Mononuclear cell (primary cell): ENCODE measurements around the gene CCZ1B. TPM values are rescaled to one million over a fixed set of nuclear protein-coding genes. Genes with fewer than 3 reads are reported as not detected.
"Not testable (repeated sequence)": the region's sequence is repeated elsewhere in the genome, so short reads cannot be mapped to it uniquely, and the experiment has no call there.

Source experiments
- H3K27me3 ChIP-seq: 2 replicates; pipeline ENCODE4 v1.6.0; 2011; ENCODE audit warnings: low read length, control low read depth; ENCODE audit not compliant: insufficient read depth
- H3K4me1 ChIP-seq: 2 replicates; pipeline ENCODE4 v1.5.1; 2011; ENCODE audit warnings: mild to moderate bottlenecking, low read length, control low read depth; ENCODE audit not compliant: insufficient read depth
- H3K4me3 ChIP-seq: 2 replicates; pipeline ENCODE4 v1.5.1; 2011; ENCODE audit warnings: mild to moderate bottlenecking, low read length, moderate library complexity
- H3K9me3 ChIP-seq: 2 replicates; pipeline ENCODE4 v1.5.1; 2011; ENCODE audit warnings: low read depth, mild to moderate bottlenecking, control low read depth, low read length
- total RNA-seq: library from RNA; depleted of rRNA; stranded (reverse); fragments of >200 nt; gene quantifications from one replicate; pipeline ENCODE4 v1.2.3, GENCODE V29; 2012

CCZ1B gene
- total RNA-seq, 1 donor = 74.5 TPM

DNA sequence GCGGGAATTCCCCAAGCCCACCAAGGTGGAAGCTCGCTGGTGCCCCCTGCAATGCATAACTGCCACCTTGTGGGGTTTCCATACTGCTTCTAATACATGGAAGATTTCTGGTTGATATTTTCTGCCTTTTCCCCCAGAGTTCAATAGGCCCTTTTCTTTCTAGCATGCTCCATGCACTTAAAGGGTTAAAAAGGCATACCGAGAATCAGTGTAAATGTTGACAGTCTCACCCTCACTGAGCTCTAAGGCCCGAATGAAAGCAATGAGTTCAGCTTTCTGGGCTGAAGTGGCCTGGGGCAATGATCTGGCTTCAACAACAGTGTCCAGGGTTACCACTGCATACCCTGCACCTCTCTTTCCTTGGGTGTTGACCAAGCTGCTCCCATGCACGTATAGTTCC is 17.0 kb upstream of the CCZ1B start:
- H3K9me3 ChIP-seq, H3K4me3 ChIP-seq, H3K4me1 ChIP-seq, H3K27me3 ChIP-seq: not testable (repeated sequence)

DNA sequence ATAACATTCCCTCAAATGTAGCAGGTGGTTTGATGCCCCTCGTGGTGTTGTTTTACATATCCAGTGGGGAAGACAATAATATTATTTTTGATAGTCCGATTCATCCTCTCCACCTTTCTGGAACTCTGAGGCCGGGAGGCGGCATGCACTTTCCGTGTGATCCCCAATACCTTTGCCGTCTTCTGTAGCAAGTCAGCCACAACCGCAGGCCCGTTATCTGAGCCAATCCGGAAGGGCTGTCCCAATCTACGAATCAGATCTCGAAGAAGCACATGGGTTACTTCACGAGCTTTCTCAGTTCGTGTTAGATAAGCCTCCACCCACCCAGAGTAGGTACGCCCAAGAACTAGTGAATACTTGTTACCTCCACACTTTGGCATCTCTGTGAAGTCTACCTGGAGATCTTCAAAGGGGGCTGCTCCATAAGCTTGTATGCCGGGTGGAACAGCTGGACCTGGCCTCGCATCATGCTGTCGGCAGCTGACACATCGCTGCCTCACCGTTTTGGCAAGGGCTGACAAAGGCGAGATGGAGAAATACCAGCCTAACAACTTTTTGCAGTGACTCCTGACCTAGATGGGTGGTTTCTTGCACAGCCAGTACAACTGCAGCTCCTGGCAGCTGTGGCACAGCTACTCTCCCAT is 16.3 kb upstream of the CCZ1B start:
- not testable (repeated sequence) for H3K27me3 ChIP-seq, H3K4me3 ChIP-seq, H3K9me3 ChIP-seq, H3K4me1 ChIP-seq

DNA sequence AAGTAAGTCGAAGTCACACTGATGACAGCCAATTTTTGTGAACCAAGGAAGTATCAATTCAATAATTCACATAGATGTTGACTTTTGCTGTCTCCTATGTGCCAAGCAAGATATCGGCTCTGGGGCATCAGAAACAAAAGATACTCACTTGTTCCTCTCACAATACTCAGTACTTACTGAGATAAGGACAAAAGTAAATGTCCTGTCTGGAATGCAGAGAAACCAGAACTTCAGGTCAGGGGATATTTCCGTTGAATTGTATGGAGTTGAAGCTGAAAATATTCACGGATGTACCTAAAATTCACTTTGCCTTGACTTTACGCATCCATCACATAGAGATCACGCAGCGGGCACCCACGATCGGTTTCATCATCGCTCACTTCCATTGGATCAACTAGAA is 11.0 kb upstream of the CCZ1B start:
- H3K9me3 ChIP-seq, H3K4me1 ChIP-seq, H3K4me3 ChIP-seq: not testable (repeated sequence)
- peaks cover 10% of the 10 kb centered on the region for H3K27me3 ChIP-seq

DNA sequence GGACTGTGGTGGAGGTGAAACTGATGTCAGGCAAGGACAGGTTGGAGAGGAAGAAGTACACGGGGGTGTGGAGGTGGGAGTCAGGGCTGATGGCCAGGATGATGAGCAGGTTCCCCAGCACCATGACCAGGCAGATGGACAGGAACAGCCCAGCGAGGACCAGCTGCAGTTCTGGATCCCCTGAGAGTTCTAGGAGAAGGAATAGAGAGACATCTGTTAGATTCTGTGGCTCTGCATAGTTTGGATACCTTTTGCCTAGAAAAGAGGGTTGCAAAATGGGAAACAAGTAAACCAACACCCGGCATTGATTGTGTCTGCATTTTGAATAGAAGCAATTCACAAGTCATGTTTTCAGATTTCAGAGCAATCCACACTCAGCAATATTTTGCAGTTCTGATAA is 9.4 kb upstream of the CCZ1B start:
- H3K27me3 ChIP-seq = peaks cover 12% of the 10 kb centered on the region
- H3K9me3 ChIP-seq, H3K4me1 ChIP-seq, H3K4me3 ChIP-seq: not testable (repeated sequence)

DNA sequence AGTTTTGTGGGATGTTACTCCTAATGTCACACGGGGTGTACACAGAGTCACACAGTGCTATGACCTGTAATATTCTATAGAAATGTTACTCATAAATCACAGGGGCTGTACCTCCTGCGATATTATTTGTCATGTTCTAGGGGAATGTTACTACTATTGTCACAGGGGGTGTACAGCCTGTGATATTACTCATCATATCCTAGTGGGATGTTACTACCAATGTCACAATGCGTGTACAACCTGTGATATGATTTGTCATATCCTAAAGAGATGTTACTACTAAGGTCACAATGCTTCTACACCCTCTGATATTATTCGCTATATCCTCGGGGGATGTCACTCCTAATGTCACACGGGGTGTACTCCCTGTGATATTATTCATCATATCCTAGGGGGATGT is 7.6 kb upstream of the CCZ1B start:
- no peaks in the 10 kb centered on the region for H3K9me3 ChIP-seq
- peaks cover 10% of the 10 kb centered on the region for H3K27me3 ChIP-seq
- H3K4me1 ChIP-seq = no peaks in the 10 kb centered on the region
- H3K4me3 ChIP-seq = no peak overlapping the region

DNA sequence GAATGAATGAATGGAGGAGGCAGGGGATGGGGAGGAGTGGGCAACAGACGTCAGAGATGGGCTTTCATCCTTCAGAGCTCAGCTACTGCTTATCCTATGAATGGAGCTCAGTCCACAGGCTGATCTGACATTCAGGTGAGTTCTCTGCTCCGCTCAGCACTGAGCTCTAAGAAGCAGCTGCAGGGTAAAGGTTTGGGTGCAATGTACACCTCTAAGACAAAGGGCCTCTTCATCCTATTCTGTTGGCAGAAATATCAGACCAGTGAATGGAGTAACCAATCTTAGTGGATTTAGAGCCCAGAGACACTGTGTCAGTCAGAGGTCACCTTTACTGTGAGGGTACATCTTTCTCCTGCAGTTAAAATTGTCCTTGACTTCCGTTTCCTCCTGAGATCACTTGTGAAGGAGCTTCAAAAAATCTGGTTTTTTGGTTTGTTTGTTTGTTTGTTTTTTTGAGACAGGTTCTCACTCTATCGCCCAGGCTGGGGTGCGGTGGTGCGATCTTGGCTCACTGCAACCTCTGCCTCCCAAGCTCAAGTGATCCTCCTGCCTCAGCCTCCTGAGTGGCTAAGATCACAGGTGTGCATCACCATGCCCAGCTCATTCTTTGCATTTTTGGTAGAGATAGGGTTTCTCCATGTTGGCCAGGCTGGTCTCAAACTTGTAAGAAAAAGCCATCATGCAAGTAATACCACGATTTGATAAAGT is 5.1 kb upstream of the CCZ1B start:
- Histone ChIP-seq H3K27me3 (peaks cover 10% of the 10 kb centered on the region), H3K9me3 (no peaks in the 10 kb centered on the region), H3K4me3 (no peak overlapping the region), H3K4me1 (no peaks in the 10 kb centered on the region)

DNA sequence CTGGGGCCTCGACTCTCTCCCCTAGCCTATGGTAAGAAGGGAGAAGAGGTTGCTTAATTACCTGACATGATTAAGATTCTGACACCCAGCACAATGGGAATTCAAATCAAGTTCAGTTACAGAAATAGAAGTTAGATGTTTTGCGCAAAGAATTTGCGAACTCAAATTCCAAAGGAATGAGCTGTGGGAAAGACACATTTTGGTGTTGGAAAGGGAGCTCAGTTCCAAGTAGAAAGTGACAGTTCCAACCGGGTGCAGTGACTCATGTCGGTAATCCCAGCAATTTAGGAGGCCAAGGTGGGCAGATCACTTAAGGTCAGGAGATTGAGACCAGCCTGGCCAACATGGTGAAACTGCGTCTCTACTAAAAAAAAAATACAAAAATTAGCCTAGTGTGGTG is 4.0 kb upstream of the CCZ1B start:
- not testable (repeated sequence) for H3K4me3 ChIP-seq, H3K4me1 ChIP-seq, H3K9me3 ChIP-seq
- H3K27me3 ChIP-seq = peaks cover 10% of the 10 kb centered on the region

DNA sequence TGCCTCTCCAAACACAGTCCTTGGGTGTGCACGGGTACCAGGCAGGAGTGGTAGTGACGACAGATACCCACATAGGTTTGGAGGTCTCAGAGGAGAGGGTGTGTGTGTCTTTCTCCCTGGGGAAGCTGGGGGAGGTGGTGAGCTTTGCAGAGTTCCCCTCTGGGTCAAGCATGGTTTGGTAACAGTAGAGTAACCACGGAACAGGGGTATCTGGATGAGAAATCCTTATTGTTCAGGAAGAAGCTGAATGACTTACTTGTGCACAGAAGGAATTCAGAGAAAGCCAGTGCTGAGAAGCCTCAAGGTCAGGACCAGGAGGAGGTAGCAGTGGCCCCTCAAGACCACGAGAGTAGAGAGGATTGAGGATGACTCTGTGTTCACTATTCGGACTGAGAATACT is 3.5 kb upstream of the CCZ1B start:
- H3K4me1 ChIP-seq, H3K4me3 ChIP-seq, H3K9me3 ChIP-seq: not testable (repeated sequence)
- peaks cover 10% of the 10 kb centered on the region for H3K27me3 ChIP-seq

DNA sequence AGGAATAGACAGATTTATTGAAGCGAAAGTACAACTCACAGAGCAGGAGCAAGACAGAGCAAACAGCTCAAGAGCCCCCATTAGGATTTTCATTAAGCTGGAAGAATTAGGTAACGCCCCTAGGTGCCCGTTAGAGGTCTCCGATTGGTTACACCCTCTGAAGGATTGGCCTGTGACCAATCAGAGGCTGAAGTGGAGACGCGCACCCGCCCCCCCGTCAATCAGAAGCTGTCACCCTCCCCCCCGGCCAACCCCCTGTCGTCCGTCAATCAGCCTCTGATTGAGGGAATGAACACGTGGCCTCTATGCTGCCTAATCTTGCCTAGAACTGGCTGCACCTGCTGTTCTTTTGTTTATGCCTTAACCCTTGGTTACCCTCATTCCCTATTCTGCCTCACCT is 1.1 kb upstream of the CCZ1B start:
- not testable (repeated sequence) for H3K9me3 ChIP-seq, H3K4me1 ChIP-seq, H3K27me3 ChIP-seq, H3K4me3 ChIP-seq

DNA sequence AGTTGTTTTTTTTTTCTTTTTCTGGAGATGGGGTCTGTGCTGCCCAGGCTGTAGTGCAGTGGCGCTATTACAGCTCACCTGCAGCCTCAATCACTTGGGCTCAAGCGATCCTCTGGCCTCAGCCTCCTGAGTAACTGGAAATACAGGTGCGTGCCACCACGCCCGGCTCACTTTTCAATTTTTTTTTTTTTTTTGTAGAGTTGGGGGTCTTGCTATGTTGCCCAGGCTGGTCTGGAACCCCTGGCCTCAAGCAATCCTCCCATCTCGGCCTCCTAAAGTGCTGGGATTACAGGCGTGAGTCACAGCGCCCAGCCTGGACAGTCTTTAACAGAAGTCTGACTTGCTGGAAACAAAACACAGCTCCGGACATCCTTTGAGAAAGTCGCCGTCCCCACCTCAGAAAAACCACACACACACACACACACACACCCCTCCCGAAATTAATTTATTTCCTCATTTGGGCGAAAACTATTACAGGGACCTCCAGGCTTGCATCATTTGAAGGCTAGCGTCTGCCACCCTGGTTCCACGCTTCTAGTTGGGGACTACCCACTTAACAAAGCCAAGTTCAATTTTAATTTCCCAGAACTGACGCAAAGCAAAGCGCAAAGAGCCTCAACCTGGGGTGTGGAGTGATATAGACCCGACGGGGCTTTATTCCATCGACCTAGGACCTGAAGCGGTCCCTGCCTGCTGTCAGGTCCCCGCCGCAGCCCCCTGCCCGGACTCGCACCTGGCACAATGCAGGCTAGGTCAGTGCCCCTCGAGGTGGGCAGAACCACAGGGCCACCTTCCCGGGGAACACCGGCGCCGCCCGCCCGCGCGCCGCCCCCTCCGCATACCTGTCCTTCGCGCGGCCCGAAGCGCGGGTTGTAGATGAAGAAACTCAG is 594 bp downstream of the CCZ1B start:
- peak overlapping the region; percentile 49 for H3K4me3 ChIP-seq
- H3K9me3 ChIP-seq, H3K4me1 ChIP-seq, H3K27me3 ChIP-seq: not testable (repeated sequence)

DNA sequence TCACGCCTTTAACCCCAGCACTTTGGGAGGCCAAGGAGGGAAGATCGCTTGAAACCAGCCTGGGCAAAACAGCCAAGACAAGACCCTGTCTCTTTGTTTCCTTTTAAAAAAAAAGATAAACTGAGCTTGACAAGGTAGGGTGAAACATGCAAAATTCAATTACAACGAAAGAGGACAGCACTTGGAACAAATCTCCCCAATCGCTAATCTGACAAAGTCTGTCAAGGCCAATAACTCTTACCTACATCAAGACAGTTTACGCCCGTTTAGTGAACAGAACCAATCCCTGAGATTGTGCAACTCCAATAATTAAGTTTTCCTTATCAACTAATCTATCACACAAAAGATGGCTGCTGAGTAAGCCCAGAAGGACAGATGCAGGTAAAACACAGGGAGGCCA is 4.5 kb downstream of the CCZ1B start:
- H3K4me1 ChIP-seq, H3K4me3 ChIP-seq, H3K27me3 ChIP-seq, H3K9me3 ChIP-seq: not testable (repeated sequence)

DNA sequence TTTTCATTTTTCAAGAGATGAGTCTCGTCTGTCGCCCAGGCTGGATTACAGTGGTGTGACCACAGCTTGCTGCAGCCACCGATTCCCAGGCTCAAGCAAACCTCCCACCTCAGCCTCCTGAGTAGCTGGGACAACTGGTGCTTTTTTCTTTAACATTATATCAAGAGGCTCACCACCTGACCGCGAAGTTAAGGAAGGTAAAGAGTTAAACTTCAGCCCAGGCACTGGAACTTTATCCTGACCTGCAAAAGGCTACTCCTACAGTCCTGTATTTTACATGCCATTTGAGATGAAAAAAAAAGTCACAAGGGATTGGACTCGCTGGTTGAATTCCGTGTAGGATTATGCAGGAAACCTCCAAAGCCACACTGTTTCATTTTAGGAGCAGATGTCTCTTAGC is 10.6 kb downstream of the CCZ1B start:
- H3K4me3 ChIP-seq, H3K27me3 ChIP-seq, H3K4me1 ChIP-seq, H3K9me3 ChIP-seq: not testable (repeated sequence)

DNA sequence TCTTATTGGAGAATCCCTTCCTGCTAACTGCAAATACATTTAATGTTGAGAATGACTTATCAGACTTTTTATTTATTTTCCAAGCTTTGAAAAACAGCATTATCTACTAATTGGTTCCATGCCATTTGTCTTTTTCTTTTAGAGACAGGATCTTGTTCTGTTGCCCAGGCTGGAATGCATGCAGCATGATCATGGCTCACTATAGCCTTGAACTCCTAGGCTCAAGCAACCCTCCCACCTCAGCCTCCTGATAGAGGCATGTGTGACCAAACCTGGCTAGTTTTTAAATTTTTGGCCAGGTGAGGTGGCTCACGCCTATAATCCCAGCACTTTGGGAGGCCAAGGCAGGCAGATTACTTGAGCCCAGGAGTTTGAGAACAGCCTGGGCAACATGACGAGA is 13.1 kb downstream of the CCZ1B start:
- H3K4me1 ChIP-seq, H3K4me3 ChIP-seq, H3K27me3 ChIP-seq, H3K9me3 ChIP-seq: not testable (repeated sequence)

DNA sequence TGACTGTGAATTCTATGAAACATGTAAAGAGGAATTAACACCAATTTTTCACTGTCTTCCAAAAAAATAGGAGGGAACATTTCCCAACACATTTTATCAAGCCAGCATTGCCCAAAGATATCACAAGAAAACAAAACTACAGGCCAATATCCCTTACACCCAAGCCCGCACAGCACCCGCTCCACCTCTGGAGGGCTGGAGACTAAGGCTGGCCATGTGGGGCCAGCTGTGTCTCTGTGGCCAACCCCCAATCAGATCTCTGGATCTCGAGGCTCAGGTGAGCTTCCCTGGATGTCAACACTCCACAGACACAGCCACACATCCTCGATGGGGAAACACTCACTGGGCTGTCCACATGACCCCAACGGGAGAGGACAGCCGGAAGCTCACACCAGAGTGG is 18.1 kb downstream of the CCZ1B start:
- not testable (repeated sequence) for H3K27me3 ChIP-seq, H3K4me3 ChIP-seq, H3K9me3 ChIP-seq, H3K4me1 ChIP-seq

DNA sequence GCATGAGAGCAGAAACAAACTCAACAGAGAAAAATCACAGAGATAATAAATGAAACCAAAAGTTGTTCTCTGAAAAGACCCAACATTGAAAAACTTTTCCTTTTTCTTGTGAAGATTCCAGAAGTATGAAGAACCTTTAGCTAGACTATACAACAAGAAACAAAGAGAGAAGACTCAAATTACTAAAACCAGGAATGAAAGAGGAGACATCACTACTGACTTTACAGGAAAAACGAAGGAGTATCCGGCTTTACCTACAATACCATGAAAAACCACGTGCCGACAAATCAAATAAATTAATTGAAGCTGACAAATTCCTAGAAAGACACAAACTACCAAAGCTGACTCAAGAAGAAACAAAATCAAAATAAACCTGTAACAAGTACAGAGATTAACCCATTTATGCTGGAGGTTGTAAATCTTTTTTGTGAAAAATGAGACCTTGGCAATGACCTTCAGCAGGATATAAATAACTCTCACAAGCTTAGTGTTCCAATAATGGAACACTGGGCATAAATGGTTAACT is 18.6 kb downstream of the CCZ1B start:
- not testable (repeated sequence) for H3K4me1 ChIP-seq, H3K9me3 ChIP-seq, H3K4me3 ChIP-seq, H3K27me3 ChIP-seq
